HEK293T (cell line): ENCODE measurements around the gene PRPF19.
A peak's percentile ranks its signal among the peaks of the same experiment; 100 is the strongest.

Experiments used
- CTCF ChIA-PET: fragments of 350-600 bp; formaldehyde crosslinking; extraction: SDS; loops from one replicate; lab custom pipeline; 2021; ENCODE audit warnings: antibody characterized with exemption, inconsistent platforms; lab: Yijun Ruan, JAX
- POLR2A ChIA-PET: fragments of 350-600 bp; formaldehyde crosslinking; extraction: SDS; loops from one replicate; lab custom pipeline; 2020; ENCODE audit warnings: antibody characterized with exemption, inconsistent platforms; lab: Yijun Ruan, JAX
- DNase-seq: peaks from one replicate; pipeline ENCODE4 v3.0.0; 2012; ENCODE audit warnings: mixed read lengths; ENCODE audit errors: extremely low spot score
- ARNT ChIP-seq: fragments of 450-650 bp; IDR thresholded peaks from 2 replicates; pipeline ENCODE4 v1.6.1; 2017; ENCODE audit warnings: mild to moderate bottlenecking
- BHLHE40 ChIP-seq: fragments of 450-650 bp; IDR thresholded peaks from 2 replicates; pipeline ENCODE4 v1.6.1; 2016; ENCODE audit warnings: mild to moderate bottlenecking, moderate library complexity, borderline replicate concordance
- CTBP1 ChIP-seq: fragments of 450-650 bp; IDR thresholded peaks from 2 replicates; pipeline ENCODE4 v1.6.1; 2016; ENCODE audit warnings: borderline replicate concordance
- ELF4 ChIP-seq: fragments of 450-650 bp; IDR thresholded peaks from 2 replicates; pipeline ENCODE4 v1.6.1; 2017; ENCODE audit warnings: antibody characterized with exemption
- FOXA1 ChIP-seq: fragments of 450-650 bp; IDR thresholded peaks from 2 replicates; pipeline ENCODE4 v1.6.1; 2016; ENCODE audit warnings: mild to moderate bottlenecking
- FOXK2 ChIP-seq: fragments of 450-650 bp; IDR thresholded peaks from 2 replicates; pipeline ENCODE4 v1.6.1; 2016; ENCODE audit warnings: mild to moderate bottlenecking
- FOXM1 ChIP-seq: fragments of 450-650 bp; IDR thresholded peaks from 2 replicates; pipeline ENCODE4 v1.6.1; 2017; ENCODE audit warnings: mild to moderate bottlenecking, borderline replicate concordance
- HDGF ChIP-seq: fragments of 450-650 bp; IDR thresholded peaks from 2 replicates; pipeline ENCODE4 v1.6.1; 2017; ENCODE audit warnings: antibody characterized with exemption, borderline replicate concordance
- L3MBTL2 ChIP-seq: fragments of 450-650 bp; conservative IDR thresholded peaks from 2 replicates; pipeline ENCODE4 v1.6.1; 2016; ENCODE audit warnings: mild to moderate bottlenecking
- LEF1 ChIP-seq: fragments of 450-650 bp; IDR thresholded peaks from 2 replicates; pipeline ENCODE4 v1.6.1; 2017; ENCODE audit warnings: mild to moderate bottlenecking, borderline replicate concordance
- NFRKB ChIP-seq: fragments of 450-650 bp; IDR thresholded peaks from 2 replicates; pipeline ENCODE4 v1.6.1; 2016; ENCODE audit warnings: mild to moderate bottlenecking, moderate library complexity
- SP1 ChIP-seq: fragments of 450-650 bp; IDR thresholded peaks from 2 replicates; pipeline ENCODE4 v1.6.1; 2017
- SUZ12 ChIP-seq: fragments of 450-650 bp; IDR thresholded peaks from 2 replicates; pipeline ENCODE4 v1.6.1; 2016; ENCODE audit warnings: mild to moderate bottlenecking
- TARDBP ChIP-seq: fragments of 450-650 bp; IDR thresholded peaks from 2 replicates; pipeline ENCODE4 v1.6.1; 2016
- ZNF384 ChIP-seq: fragments of 450-650 bp; IDR thresholded peaks from 2 replicates; pipeline ENCODE4 v1.6.1; 2016
- TF ChIP-seq, protein P1 (sequence below): fragments of 450-650 bp; IDR thresholded peaks from 2 replicates; pipeline ENCODE4 v1.6.1; 2016

The PRPF19 gene

GRCh38 chr11:60844045-60844869 is 62.1 kb downstream of the PRPF19 start:
- CTCF ChIA-PET: no interaction called here
- POLR2A ChIA-PET: no interaction called here
- no peak for DNase-seq
- TF ChIP-seq FOXK2: no peak
- TF ChIP-seq, protein P1, sequence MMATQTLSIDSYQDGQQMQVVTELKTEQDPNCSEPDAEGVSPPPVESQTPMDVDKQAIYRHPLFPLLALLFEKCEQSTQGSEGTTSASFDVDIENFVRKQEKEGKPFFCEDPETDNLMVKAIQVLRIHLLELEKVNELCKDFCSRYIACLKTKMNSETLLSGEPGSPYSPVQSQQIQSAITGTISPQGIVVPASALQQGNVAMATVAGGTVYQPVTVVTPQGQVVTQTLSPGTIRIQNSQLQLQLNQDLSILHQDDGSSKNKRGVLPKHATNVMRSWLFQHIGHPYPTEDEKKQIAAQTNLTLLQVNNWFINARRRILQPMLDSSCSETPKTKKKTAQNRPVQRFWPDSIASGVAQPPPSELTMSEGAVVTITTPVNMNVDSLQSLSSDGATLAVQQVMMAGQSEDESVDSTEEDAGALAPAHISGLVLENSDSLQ: no peak
- no peak for TF ChIP-seq HDGF
- TF ChIP-seq SP1: no peak
- no peak for TF ChIP-seq FOXA1
- TF ChIP-seq NFRKB: no peak
- TF ChIP-seq ELF4: no peak
- TF ChIP-seq SUZ12: no peak
- no peak for TF ChIP-seq ZNF384
- no peak for TF ChIP-seq L3MBTL2
- no peak for TF ChIP-seq FOXM1
- no peak for TF ChIP-seq CTBP1
- no peak for TF ChIP-seq BHLHE40
- TF ChIP-seq ARNT: no peak
- no peak for TF ChIP-seq TARDBP

GRCh38 chr11:60842668-60843600 is 63.5 kb downstream of the PRPF19 start:
- CTCF ChIA-PET: interaction anchor here (0.8 kb wide), 1 partner anchor 44 kb away, joined by 3 read pairs; no protein-coding TSS in a partner anchor
- POLR2A ChIA-PET: interaction anchor here (0.8 to 1.4 kb wide), 2 partner anchors 9 to 62 kb away, joined by 4 to 8 read pairs; no protein-coding TSS in a partner anchor
- DNase-seq: no peak
- TF ChIP-seq FOXM1 (no peak), CTBP1 (no peak), ARNT (no peak), LEF1 (no peak), ZNF384 (no peak), TARDBP (no peak), ELF4 (no peak), L3MBTL2 (no peak), NFRKB (no peak)

DNA sequence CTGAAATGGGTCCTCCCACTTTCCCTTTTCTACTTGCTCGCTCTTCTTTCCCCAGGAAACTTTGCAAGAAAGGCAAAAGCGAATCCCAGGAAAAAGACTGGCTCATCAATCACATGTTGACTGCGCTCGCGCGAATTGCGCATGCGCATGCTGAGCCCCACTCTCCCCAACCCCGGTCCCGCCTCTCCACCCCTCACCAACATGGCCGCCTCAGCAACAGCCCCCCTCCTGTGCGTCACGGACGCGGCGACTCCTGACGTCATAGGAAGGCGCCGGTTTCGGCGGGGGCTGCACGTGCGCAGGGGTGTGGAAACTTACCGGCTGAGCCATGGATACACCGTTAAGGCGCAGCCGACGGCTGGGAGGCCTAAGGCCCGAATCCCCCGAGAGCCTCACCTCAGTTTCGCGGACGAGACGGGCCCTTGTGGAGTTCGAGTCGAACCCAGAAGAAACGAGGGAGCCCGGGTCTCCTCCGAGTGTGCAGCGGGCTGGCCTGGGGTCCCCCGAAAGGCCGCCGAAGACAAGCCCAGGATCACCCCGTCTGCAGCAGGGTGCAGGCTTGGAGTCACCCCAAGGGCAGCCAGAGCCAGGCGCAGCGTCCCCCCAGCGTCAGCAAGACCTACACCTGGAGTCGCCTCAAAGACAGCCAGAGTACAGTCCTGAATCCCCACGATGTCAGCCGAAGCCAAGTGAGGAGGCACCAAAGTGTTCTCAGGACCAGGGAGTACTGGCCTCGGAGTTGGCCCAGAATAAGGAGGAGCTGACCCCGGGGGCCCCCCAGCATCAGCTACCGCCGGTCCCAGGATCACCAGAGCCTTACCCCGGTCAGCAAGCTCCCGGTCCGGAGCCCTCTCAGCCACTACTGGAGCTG is 64.4 kb downstream of the PRPF19 start, which contains the start of gene CCDC86:
CCDC86 (plus strand) TSS at position 317 of the 871 bp plus-strand sequence; CDS start at position 329, 12 bp downstream.
- TF ChIP-seq SP1 (no peak), NFRKB (no peak), ARNT (peak; percentile 58; the same call in 1 of the 2 replicates), HDGF (no peak), CTBP1 (no peak), TARDBP (no peak), FOXM1 (no peak), BHLHE40 (peak; percentile 67), SUZ12 (no peak), FOXK2 (peak; percentile 86), FOXA1 (no peak), ZNF384 (no peak), LEF1 (no peak), L3MBTL2 (peak; percentile 96), ELF4 (no peak)
- TF ChIP-seq, protein P1: peak; percentile 95
- peak; percentile 99 for DNase-seq
- CTCF ChIA-PET: no interaction called here
- POLR2A ChIA-PET: interaction anchor here (0.6 to 1.4 kb wide), 3 partner anchors 10 to 72 kb away, joined by 3 to 8 read pairs (median 4); partner anchors contain the start of gene TMEM109
